ENCODE data around the gene PKLR. TPM values are rescaled to one million over a fixed set of nuclear protein-coding genes. Genes with fewer than 3 reads are reported as not detected.
A peak's percentile ranks its signal among the peaks of the same experiment; 100 is the strongest.

PKLR gene
- total and polyA plus RNA-seq, 2 of the 8 experiments (the other 6 are each of a cell fraction or from before 2014, with no cell fraction given) = 2.3 to 7.5 TPM

GRCh38 chr1:155304558-155305063 lies 3.4 kb upstream of the PKLR start:
- Histone ChIP-seq H2AFZ (ENCODE audit: low read length) (no peak overlapping the region), H3K36me3 (ENCODE audit: control insufficient read depth in 2 of 4, insufficient read depth in 4 of 4, low read length in 3 of 4) (no peaks in the 10 kb centered on the region), H3K4me2 (ENCODE audit: insufficient read depth in 1 of 2, low read depth in 2 of 2, low read length in 2 of 2) (no peak overlapping the region), H3K23ac (ENCODE audit: insufficient read length) (no peak overlapping the region), H3K4ac (replicated peaks; ENCODE audit: insufficient read length, low read depth, low read length) (no peak overlapping the region), H3K4me1 (replicated peaks in 1 of 4; ENCODE audit: control insufficient read depth in 3 of 4, insufficient read depth in 4 of 4, low read length in 3 of 4) (peaks cover 0 to 5% (median 2%) of the 10 kb centered on the region in 4 experiments; a peak in 5 of 7 replicates), H2BK5ac (ENCODE audit: low read depth, low read length) (no peak overlapping the region), H3K23me2 (ENCODE audit: low read depth, low read length) (peaks cover 7% of the 10 kb centered on the region), H3K14ac (ENCODE audit: insufficient read length) (no peak overlapping the region), H2BK20ac (ENCODE audit: low read length) (peak overlapping the region; percentile 48; the same call in 1 of the 2 replicates), H3K79me2 (ENCODE audit: control insufficient read depth in 1 of 2, insufficient read depth in 2 of 2, low read length in 2 of 2) (peaks cover 3 to 8% of the 10 kb centered on the region in 2 experiments; a peak in 3 of 4 replicates), H4K5ac (ENCODE audit: insufficient read length, low read depth, low read length) (no peak overlapping the region), H3K56ac (replicated peaks; ENCODE audit: insufficient read length, low read depth, low read length) (no peak overlapping the region), H3K9me3 (ENCODE audit: insufficient read depth in 2 of 2, low read depth in 1 of 2, low read length in 1 of 2) (no peaks in the 10 kb centered on the region), H2BK12ac (ENCODE audit: low read depth, low read length) (0 out of 2 replicates have a peak overlapping the region, but pooled peaks have one; percentile 63), H2AK5ac (ENCODE audit: low read depth, low read length) (no peak overlapping the region), H4K91ac (replicated peaks; ENCODE audit: insufficient read length, low read length) (peak overlapping the region; percentile 59), H3K27me3 (replicated peaks in 1 of 4; ENCODE audit: control insufficient read depth in 3 of 4, extremely low read depth in 1 of 4, insufficient read depth in 3 of 4, low read length in 3 of 4) (no peaks in the 10 kb centered on the region; a peak in 1 of 7 replicates), H3K4me3 (ENCODE audit: extremely low read depth in 1 of 4, insufficient read depth in 2 of 4, low read depth in 3 of 4, low read length in 4 of 4) (no peak overlapping the region), H2BK15ac (ENCODE audit: low read length) (no peak overlapping the region), H3K79me1 (ENCODE audit: low read depth, low read length) (peaks cover 2% of the 10 kb centered on the region; the same call in 1 of the 2 replicates), H3K27ac (ENCODE audit: low read depth, low read length) (no peak overlapping the region), H3K9ac (replicated peaks in 1 of 4; ENCODE audit: extremely low read depth in 1 of 4, low read depth in 3 of 4, low read length in 3 of 4) (no peak overlapping the region), H4K8ac (ENCODE audit: extremely low read depth, insufficient read depth, low read length) (no peak overlapping the region), H4K20me1 (replicated peaks in 1 of 2; ENCODE audit: control insufficient read depth in 1 of 2, insufficient read depth in 2 of 2, low read length in 2 of 2) (peaks cover 0 to 4% of the 10 kb centered on the region in 2 experiments), H3K18ac (ENCODE audit: extremely low read depth, low read length) (no peak overlapping the region), H2BK120ac (replicated peaks; ENCODE audit: low read depth, low read length) (no peak overlapping the region)
- ChIA-PET CTCF (ENCODE audit: partially characterized antibody) (interaction anchor here (1.1 to 6.4 kb wide), 3 partner anchors 23 to 53 kb away, joined by 4 to 103 read pairs (median 79); no protein-coding TSS in a partner anchor), POLR2A (ENCODE audit: partially characterized antibody) (interaction anchor here (1.7 to 2.6 kb wide), 2 partner anchors 13 to 18 kb away, joined by 7 to 9 read pairs; no protein-coding TSS in a partner anchor)
- WGBS, 2 experiments (ENCODE audit: extremely low coverage in 1 of 2, insufficient coverage in 1 of 2, insufficient read length in 1 of 2, insufficient replicate concordance in 2 of 2, low coverage in 1 of 2, low lambda C conversion rate in 2 of 2, missing lambda C conversion rate in 1 of 2) = 86% methylated on average over 11 of the region's 11 CpGs; no CpG with 5 or more reads in 1 of the 2 experiments
- FAIRE-seq (no peak), DNase-seq (ENCODE audit: low read depth in 1 of 2, low spot score in 2 of 2) (no peak)

Measured in H1 (cell line).